Endothelial cell of umbilical vein (primary cell): ENCODE measurements around the gene TMEM178A.

Experiments
- EZH2 ChIP-seq: IDR thresholded peaks from 2 replicates; pipeline ENCODE4 v1.6.1; 2012; ENCODE audit warnings: borderline replicate concordance, low read depth, mild to moderate bottlenecking, moderate library complexity, low read length, inconsistent platforms; ENCODE audit not compliant: severe bottlenecking
- GATA2 ChIP-seq: IDR thresholded peaks from 2 replicates; pipeline ENCODE4 v1.7.0; 2011; ENCODE audit warnings: low read depth, mild to moderate bottlenecking, moderate library complexity, mixed read lengths, low read length; ENCODE audit not compliant: insufficient read length, insufficient read depth
- MYC ChIP-seq: IDR thresholded peaks from one replicate; pipeline ENCODE4 v1.6.1; 2011; ENCODE audit warnings: mild to moderate bottlenecking, low read depth, low read length
- TF ChIP-seq, protein P1 (sequence below), 2 donors: IDR thresholded peaks; 1 replicate in 1 of 2; 2 replicates in 1 of 2; pipeline ENCODE4 v1.5.1; 2011; ENCODE audit warnings: low read length in 2 of 2, mild to moderate bottlenecking in 2 of 2, moderate library complexity in 2 of 2, control low read depth in 1 of 2, inconsistent platforms in 1 of 2, low read depth in 1 of 2; ENCODE audit not compliant: insufficient read depth in 1 of 2; ENCODE audit errors: extremely low read depth in 1 of 2

GRCh38 chr2:39632876-39633275 is 32.8 kb upstream of the TMEM178A start:
- TF ChIP-seq, protein P1, sequence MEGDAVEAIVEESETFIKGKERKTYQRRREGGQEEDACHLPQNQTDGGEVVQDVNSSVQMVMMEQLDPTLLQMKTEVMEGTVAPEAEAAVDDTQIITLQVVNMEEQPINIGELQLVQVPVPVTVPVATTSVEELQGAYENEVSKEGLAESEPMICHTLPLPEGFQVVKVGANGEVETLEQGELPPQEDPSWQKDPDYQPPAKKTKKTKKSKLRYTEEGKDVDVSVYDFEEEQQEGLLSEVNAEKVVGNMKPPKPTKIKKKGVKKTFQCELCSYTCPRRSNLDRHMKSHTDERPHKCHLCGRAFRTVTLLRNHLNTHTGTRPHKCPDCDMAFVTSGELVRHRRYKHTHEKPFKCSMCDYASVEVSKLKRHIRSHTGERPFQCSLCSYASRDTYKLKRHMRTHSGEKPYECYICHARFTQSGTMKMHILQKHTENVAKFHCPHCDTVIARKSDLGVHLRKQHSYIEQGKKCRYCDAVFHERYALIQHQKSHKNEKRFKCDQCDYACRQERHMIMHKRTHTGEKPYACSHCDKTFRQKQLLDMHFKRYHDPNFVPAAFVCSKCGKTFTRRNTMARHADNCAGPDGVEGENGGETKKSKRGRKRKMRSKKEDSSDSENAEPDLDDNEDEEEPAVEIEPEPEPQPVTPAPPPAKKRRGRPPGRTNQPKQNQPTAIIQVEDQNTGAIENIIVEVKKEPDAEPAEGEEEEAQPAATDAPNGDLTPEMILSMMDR (IDR thresholded peaks at IDR 0.05; ENCODE audit: extremely low read depth in 1 of 2, insufficient read depth in 1 of 2, low read depth in 1 of 2, low read length in 2 of 2) = no peak
- TF ChIP-seq EZH2 (no peak), MYC (no peak), GATA2 (no peak)
